NCI-H524 treated with DMSO at 0.1 percent for 48 hours (cell line): ENCODE data around the gene VANGL1.

Experiments
- DNase-seq: peaks from one replicate; lab custom pipeline; 2025; lab: John Stamatoyannopoulos, UW

Gene VANGL1

GRCh38 chr1:115643666-115644065 is 1.9 kb downstream of the VANGL1 start:
- DNase-seq, result no peak

GRCh38 chr1:115644109-115644508 is 2.3 kb downstream of the VANGL1 start:
- DNase-seq, result no peak

GRCh38 chr1:115647047-115647446 is 5.3 kb downstream of the VANGL1 start:
- DNase-seq, result no peak

- DNase-seq, result no peak
Measured at GRCh38 chr1:115647507-115647906, 5.7 kb downstream of the VANGL1 start.

- no peak for DNase-seq
Measured at GRCh38 chr1:115647919-115648650, 6.3 kb downstream of the VANGL1 start.

- no peak for DNase-seq
Measured at GRCh38 chr1:115648717-115649691, 7.2 kb downstream of the VANGL1 start.

- no peak for DNase-seq
Measured at GRCh38 chr1:115649964-115650363, 8.2 kb downstream of the VANGL1 start.

- DNase-seq, result no peak
Measured at GRCh38 chr1:115650961-115651360, 9.2 kb downstream of the VANGL1 start.

GRCh38 chr1:115651391-115651790 is 9.6 kb downstream of the VANGL1 start:
- no peak for DNase-seq

- no peak for DNase-seq
Measured at GRCh38 chr1:115652236-115652788, 10.5 kb downstream of the VANGL1 start.

GRCh38 chr1:115654125-115654524 is 12.4 kb downstream of the VANGL1 start:
- DNase-seq, result no peak

- DNase-seq, result no peak
Measured at GRCh38 chr1:115654663-115655305, 13.0 kb downstream of the VANGL1 start.

GRCh38 chr1:115655306-115655663 is 13.5 kb downstream of the VANGL1 start:
- DNase-seq, result no peak

GRCh38 chr1:115655916-115656315 is 14.1 kb downstream of the VANGL1 start:
- DNase-seq, result no peak

- no peak for DNase-seq
Measured at GRCh38 chr1:115656461-115657077, 14.8 kb downstream of the VANGL1 start.

GRCh38 chr1:115658646-115659045 is 16.9 kb downstream of the VANGL1 start:
- no peak for DNase-seq

- DNase-seq, result no peak
Measured at GRCh38 chr1:115660151-115660550, 18.4 kb downstream of the VANGL1 start.

- DNase-seq, result no peak
Measured at GRCh38 chr1:115661157-115661556, 19.4 kb downstream of the VANGL1 start.

GRCh38 chr1:115665319-115666096 is 23.7 kb downstream of the VANGL1 start:
- DNase-seq, result no peak

- no peak for DNase-seq
Measured at GRCh38 chr1:115666206-115666605, 24.4 kb downstream of the VANGL1 start.

- no peak for DNase-seq
Measured at GRCh38 chr1:115666702-115667101, 24.9 kb downstream of the VANGL1 start.
